Liver (tissue), 9 donors: ENCODE data around the gene KCNG3. TPM values are rescaled to one million over a fixed set of nuclear protein-coding genes. Genes with fewer than 3 reads are reported as not detected.
A peak's percentile ranks its signal among the peaks of the same experiment; 100 is the strongest.

ENCODE experiments used
- DNase-seq: peaks from one replicate; pipeline ENCODE4 v3.0.0-alpha.2; 2017; ENCODE audit warnings: low spot score
- H3K27ac ChIP-seq, 2 donors: one replicate each; pipeline ENCODE4 v1.7.0; 2013; ENCODE audit warnings: inconsistent platforms in 2 of 2, low read length in 2 of 2, control low read depth in 1 of 2, low read depth in 1 of 2, mild to moderate bottlenecking in 1 of 2
- H3K27me3 ChIP-seq, 4 donors: one replicate each; pipeline versions ENCODE4 v1.6.1 to v1.7.0; 2013; ENCODE audit warnings: low read length in 3 of 4, inconsistent platforms in 1 of 4, mild to moderate bottlenecking in 1 of 4, moderate library complexity in 1 of 4; ENCODE audit not compliant: control insufficient read depth in 4 of 4, insufficient read depth in 4 of 4
- H3K36me3 ChIP-seq, 4 donors: one replicate each; pipeline versions ENCODE4 v1.6.1 to v1.7.0; 2013; ENCODE audit warnings: low read length in 3 of 4, mild to moderate bottlenecking in 3 of 4, low read depth in 1 of 4, moderate library complexity in 1 of 4; ENCODE audit not compliant: control insufficient read depth in 4 of 4, insufficient read depth in 3 of 4
- H3K4me1 ChIP-seq, 4 donors: one replicate each; pipeline versions ENCODE4 v1.6.1 to v1.7.0; 2013; ENCODE audit warnings: low read length in 3 of 4, mild to moderate bottlenecking in 3 of 4, moderate library complexity in 1 of 4; ENCODE audit not compliant: control insufficient read depth in 4 of 4, insufficient read depth in 4 of 4
- H3K4me3 ChIP-seq, 3 donors: one replicate each; pipeline versions ENCODE4 v1.6.1 to v1.7.0; 2013; ENCODE audit warnings: low read length in 3 of 3, control low read depth in 1 of 3, low read depth in 1 of 3, mild to moderate bottlenecking in 1 of 3
- H3K9ac ChIP-seq, 2 donors: one replicate each; pipeline ENCODE4 v1.7.0; 2013; ENCODE audit warnings: low read length in 2 of 2, mild to moderate bottlenecking in 2 of 2, moderate library complexity in 2 of 2, control low read depth in 1 of 2, low read depth in 1 of 2
- H3K9me3 ChIP-seq, 4 donors: one replicate each; pipeline versions ENCODE4 v1.6.1 to v1.7.0; 2013; ENCODE audit warnings: low read length in 3 of 4; ENCODE audit not compliant: control insufficient read depth in 4 of 4
- ATF3 ChIP-seq: IDR thresholded peaks from 2 replicates; pipeline ENCODE4 v1.6.1; 2016; ENCODE audit warnings: antibody characterized with exemption
- EGR1 ChIP-seq, 2 donors: IDR thresholded peaks; 2 replicates each; pipeline ENCODE4 v1.6.1; 2016 to 2018; ENCODE audit warnings: antibody characterized with exemption in 2 of 2, low read depth in 2 of 2
- FOXA1 ChIP-seq: IDR thresholded peaks from 2 replicates; pipeline ENCODE4 v1.6.1; 2016; ENCODE audit warnings: antibody characterized with exemption
- FOXA2 ChIP-seq: IDR thresholded peaks from 2 replicates; pipeline ENCODE4 v1.6.1; 2016; ENCODE audit warnings: antibody characterized with exemption
- GABPA ChIP-seq, 2 donors: IDR thresholded peaks in 1 of 2; conservative IDR thresholded peaks in 1 of 2; 2 replicates each; pipeline ENCODE4 v1.6.1; 2016; ENCODE audit warnings: antibody characterized with exemption in 2 of 2, mild to moderate bottlenecking in 1 of 2, moderate library complexity in 1 of 2
- HNF4A ChIP-seq, 2 donors: conservative IDR thresholded peaks; 2 replicates each; pipeline ENCODE4 v1.6.1; 2016; ENCODE audit warnings: antibody characterized with exemption in 2 of 2, mild to moderate bottlenecking in 2 of 2
- HNF4G ChIP-seq: IDR thresholded peaks from 2 replicates; pipeline ENCODE4 v1.6.1; 2016; ENCODE audit warnings: antibody characterized with exemption
- JUND ChIP-seq, 2 donors: IDR thresholded peaks; 2 replicates each; pipeline ENCODE4 v1.6.1; 2016; ENCODE audit warnings: antibody characterized with exemption in 2 of 2
- MAX ChIP-seq: IDR thresholded peaks from 2 replicates; pipeline ENCODE4 v1.6.1; 2016; ENCODE audit warnings: antibody characterized with exemption
- NR2F2 ChIP-seq: IDR thresholded peaks from 2 replicates; pipeline ENCODE4 v1.6.1; 2016; ENCODE audit warnings: antibody characterized with exemption
- RAD21 ChIP-seq, 2 donors: IDR thresholded peaks; 2 replicates each; pipeline ENCODE4 v1.6.1; 2016; ENCODE audit warnings: antibody characterized with exemption in 2 of 2, mild to moderate bottlenecking in 2 of 2
- REST ChIP-seq: IDR thresholded peaks from 2 replicates; pipeline ENCODE4 v1.6.1; 2016; ENCODE audit warnings: antibody characterized with exemption, mild to moderate bottlenecking
- RXRA ChIP-seq, 2 donors: IDR thresholded peaks; 2 replicates each; pipeline ENCODE4 v1.6.1; 2017 to 2018; ENCODE audit warnings: antibody characterized with exemption in 2 of 2, mild to moderate bottlenecking in 1 of 2
- SP1 ChIP-seq: IDR thresholded peaks from 2 replicates; pipeline ENCODE4 v1.6.1; 2018; ENCODE audit warnings: antibody characterized with exemption, mild to moderate bottlenecking
- TAF1 ChIP-seq: conservative IDR thresholded peaks from 2 replicates; pipeline ENCODE4 v1.6.1; 2016; ENCODE audit warnings: antibody characterized with exemption, mild to moderate bottlenecking
- YY1 ChIP-seq: IDR thresholded peaks from 2 replicates; pipeline ENCODE4 v1.6.1; 2016; ENCODE audit warnings: antibody characterized with exemption, mild to moderate bottlenecking
- WGBS: extraction: QIAGEN DNeasy Blood & Tissue Kit; methylation state at CpG from one replicate; pipeline ENCODE4 v1.1.7; 2013; 5-methylcytosine and 5-hydroxymethylcytosine counted together
- polyA plus RNA-seq, 2 donors: library from polyadenylated mRNA; stranded (reverse) in 1 of 2; unstranded in 1 of 2; fragments of 200-250 nt in 1 of 2; fragments of >200 nt in 1 of 2; fragmentation: Nextera tagmentation in 1 of 2; extraction: Ambion mirVana in 1 of 2; gene quantifications; one replicate each; pipeline versions ENCODE4 v1.2.1 to v1.2.3, GENCODE V29; 2013 to 2015
- total RNA-seq, 2 donors: library from RNA; depleted of rRNA; stranded (reverse); fragments of >200 nt; gene quantifications; one replicate each; pipeline ENCODE4 v1.2.3, GENCODE V29; 2014
- TF ChIP-seq, protein P1 (sequence below): fragments of 150-350 bp; IDR thresholded peaks from 2 replicates; pipeline ENCODE4 v1.5.1; 2017; ENCODE audit warnings: improper control_type of control experiment, low read depth, low read length; ENCODE audit not compliant: missing input control
- TF ChIP-seq, protein P2 (sequence below): IDR thresholded peaks from 2 replicates; pipeline ENCODE4 v1.6.1; 2016; ENCODE audit warnings: antibody characterized with exemption
- donor health status: healthy.
- donor health status: healthy.
- donor health status: healthy.
- donor health status: healthy.
- donor health status: healthy.

KCNG3 gene, protein sequence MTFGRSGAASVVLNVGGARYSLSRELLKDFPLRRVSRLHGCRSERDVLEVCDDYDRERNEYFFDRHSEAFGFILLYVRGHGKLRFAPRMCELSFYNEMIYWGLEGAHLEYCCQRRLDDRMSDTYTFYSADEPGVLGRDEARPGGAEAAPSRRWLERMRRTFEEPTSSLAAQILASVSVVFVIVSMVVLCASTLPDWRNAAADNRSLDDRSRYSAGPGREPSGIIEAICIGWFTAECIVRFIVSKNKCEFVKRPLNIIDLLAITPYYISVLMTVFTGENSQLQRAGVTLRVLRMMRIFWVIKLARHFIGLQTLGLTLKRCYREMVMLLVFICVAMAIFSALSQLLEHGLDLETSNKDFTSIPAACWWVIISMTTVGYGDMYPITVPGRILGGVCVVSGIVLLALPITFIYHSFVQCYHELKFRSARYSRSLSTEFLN
- total RNA-seq (not detected), polyA plus RNA-seq (not detected)

DNA sequence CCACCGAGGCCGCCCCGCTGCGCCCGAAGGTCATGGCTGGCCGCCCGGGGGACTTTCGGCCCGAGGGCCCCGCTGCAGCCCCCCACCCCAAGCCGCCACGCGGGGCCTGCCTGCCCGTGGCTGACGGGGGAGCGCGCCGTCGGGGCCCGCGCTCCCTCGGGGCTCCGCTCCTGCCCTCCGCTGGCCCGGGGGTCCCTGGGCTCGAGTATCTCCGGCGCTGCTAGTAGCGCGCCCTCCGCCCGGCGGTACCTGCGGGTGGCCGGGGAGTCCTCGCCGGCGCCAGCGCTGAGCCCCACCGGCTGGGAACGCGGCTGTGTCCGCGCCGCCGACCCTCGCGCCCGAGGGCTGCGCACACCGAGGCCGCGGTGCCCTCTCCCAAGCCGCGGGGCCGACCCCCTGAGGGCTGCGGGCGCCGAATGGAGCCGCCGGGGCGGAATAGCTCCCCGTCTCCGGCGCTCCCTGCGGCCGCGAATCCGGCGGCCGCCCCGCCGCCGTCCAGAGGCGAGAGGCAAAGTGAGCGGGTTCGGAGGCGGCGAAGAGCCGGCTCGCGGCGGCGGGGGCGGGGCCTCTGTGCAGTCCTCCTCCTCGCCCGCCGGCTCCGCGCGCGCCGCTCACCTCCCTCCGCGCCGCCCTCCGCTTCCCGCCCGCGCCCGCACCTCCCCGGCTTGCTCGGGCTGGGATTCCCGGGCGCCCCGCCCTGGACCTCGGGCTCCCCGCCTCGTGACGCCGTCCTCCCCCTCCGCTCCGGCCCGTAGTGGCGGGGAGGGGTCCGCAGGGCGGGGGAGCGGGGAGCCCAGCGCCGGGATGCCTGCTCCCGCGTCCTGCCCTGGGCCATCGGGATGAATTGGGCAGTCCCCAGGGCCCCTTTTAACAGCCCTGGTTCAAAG, at the start of gene KCNG3:
Gene KCNG3 (minus strand): TSS at position 515 of the 887 bp plus-strand sequence. CDS start 481 bp downstream, at position 34.
- H3K36me3 ChIP-seq: peaks cover 0 to 1% (median 0%) of the 10 kb centered on the region in 4 donors
- no peak for TF ChIP-seq GABPA (IDR thresholded peaks at IDR 0.05 in 1 of 2, conservative IDR thresholded peaks at IDR 0.05 in 1 of 2)
- no peak for TF ChIP-seq FOXA2
- no peak for TF ChIP-seq FOXA1
- TF ChIP-seq EGR1 (IDR thresholded peaks at IDR 0.05; ENCODE audit: low read depth in 2 of 2): no peak
- no peak for TF ChIP-seq HNF4G
- no peak for TF ChIP-seq RAD21 (IDR thresholded peaks at IDR 0.05)
- TF ChIP-seq HNF4A (conservative IDR thresholded peaks at IDR 0.05): no peak
- no peak for TF ChIP-seq SP1
- TF ChIP-seq, protein P1, sequence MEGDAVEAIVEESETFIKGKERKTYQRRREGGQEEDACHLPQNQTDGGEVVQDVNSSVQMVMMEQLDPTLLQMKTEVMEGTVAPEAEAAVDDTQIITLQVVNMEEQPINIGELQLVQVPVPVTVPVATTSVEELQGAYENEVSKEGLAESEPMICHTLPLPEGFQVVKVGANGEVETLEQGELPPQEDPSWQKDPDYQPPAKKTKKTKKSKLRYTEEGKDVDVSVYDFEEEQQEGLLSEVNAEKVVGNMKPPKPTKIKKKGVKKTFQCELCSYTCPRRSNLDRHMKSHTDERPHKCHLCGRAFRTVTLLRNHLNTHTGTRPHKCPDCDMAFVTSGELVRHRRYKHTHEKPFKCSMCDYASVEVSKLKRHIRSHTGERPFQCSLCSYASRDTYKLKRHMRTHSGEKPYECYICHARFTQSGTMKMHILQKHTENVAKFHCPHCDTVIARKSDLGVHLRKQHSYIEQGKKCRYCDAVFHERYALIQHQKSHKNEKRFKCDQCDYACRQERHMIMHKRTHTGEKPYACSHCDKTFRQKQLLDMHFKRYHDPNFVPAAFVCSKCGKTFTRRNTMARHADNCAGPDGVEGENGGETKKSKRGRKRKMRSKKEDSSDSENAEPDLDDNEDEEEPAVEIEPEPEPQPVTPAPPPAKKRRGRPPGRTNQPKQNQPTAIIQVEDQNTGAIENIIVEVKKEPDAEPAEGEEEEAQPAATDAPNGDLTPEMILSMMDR: no peak
- TF ChIP-seq REST: no peak
- no peak for TF ChIP-seq JUND (IDR thresholded peaks at IDR 0.05)
- TF ChIP-seq, protein P2, sequence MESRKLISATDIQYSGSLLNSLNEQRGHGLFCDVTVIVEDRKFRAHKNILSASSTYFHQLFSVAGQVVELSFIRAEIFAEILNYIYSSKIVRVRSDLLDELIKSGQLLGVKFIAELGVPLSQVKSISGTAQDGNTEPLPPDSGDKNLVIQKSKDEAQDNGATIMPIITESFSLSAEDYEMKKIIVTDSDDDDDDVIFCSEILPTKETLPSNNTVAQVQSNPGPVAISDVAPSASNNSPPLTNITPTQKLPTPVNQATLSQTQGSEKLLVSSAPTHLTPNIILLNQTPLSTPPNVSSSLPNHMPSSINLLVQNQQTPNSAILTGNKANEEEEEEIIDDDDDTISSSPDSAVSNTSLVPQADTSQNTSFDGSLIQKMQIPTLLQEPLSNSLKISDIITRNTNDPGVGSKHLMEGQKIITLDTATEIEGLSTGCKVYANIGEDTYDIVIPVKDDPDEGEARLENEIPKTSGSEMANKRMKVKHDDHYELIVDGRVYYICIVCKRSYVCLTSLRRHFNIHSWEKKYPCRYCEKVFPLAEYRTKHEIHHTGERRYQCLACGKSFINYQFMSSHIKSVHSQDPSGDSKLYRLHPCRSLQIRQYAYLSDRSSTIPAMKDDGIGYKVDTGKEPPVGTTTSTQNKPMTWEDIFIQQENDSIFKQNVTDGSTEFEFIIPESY: no peak
- no peak for TF ChIP-seq TAF1
- no peak for TF ChIP-seq YY1
- no peak for TF ChIP-seq RXRA (IDR thresholded peaks at IDR 0.05)
- no peak for TF ChIP-seq ATF3
- no peak for TF ChIP-seq NR2F2
- TF ChIP-seq MAX: no peak
- WGBS: 4% methylated on average over 123 of the region's 123 CpGs
- peaks cover 0 to 11% (median 5%) of the 10 kb centered on the region in 4 donors for H3K27me3 ChIP-seq
- H3K27ac ChIP-seq: no peak within 1 kb of the TSS
- peaks cover 0 to 9% (median 4%) of the 10 kb centered on the region in 4 donors for H3K9me3 ChIP-seq
- peak; percentile 37 for DNase-seq
- H3K9ac ChIP-seq: no peak within 1 kb of the TSS
- peaks cover 7 to 19% (median 14%) of the 10 kb centered on the region in 4 donors for H3K4me1 ChIP-seq
- H3K4me3 ChIP-seq: peak within 1 kb of the TSS; percentile 30 to 70 (median 64)
